Mucosa of rectum (tissue), 2 donors: ENCODE data around the gene ARAP2.

ENCODE experiments used
- H3K27ac ChIP-seq, 2 donors: one replicate each; pipeline ENCODE4 v1.7.0; 2013; ENCODE audit warnings: inconsistent platforms in 2 of 2, low read depth in 2 of 2, low read length in 2 of 2
- H3K27me3 ChIP-seq, 2 donors: one replicate each; pipeline ENCODE4 v1.7.0; 2013; ENCODE audit warnings: low read length in 2 of 2; ENCODE audit not compliant: control insufficient read depth in 2 of 2, insufficient read depth in 2 of 2
- H3K36me3 ChIP-seq, 2 donors: one replicate each; pipeline ENCODE4 v1.7.0; 2013; ENCODE audit warnings: low read length in 2 of 2; ENCODE audit not compliant: control insufficient read depth in 2 of 2, insufficient read depth in 2 of 2
- H3K4me1 ChIP-seq, 2 donors: one replicate each; pipeline ENCODE4 v1.7.0; 2013; ENCODE audit warnings: low read length in 2 of 2, mild to moderate bottlenecking in 1 of 2; ENCODE audit not compliant: control insufficient read depth in 2 of 2, insufficient read depth in 2 of 2
- H3K4me3 ChIP-seq, 2 donors: one replicate each; pipeline ENCODE4 v1.7.0; 2013; ENCODE audit warnings: low read length in 2 of 2
- H3K9ac ChIP-seq, 2 donors: one replicate each; pipeline ENCODE4 v1.7.0; 2013; ENCODE audit warnings: low read length in 2 of 2, low read depth in 1 of 2, mild to moderate bottlenecking in 1 of 2
- H3K9me3 ChIP-seq, 2 donors: one replicate each; pipeline ENCODE4 v1.7.0; 2013; ENCODE audit warnings: low read length in 2 of 2; ENCODE audit not compliant: control insufficient read depth in 2 of 2
- donor health status: healthy.
- donor health status: Normal muscosa, but diverticular disease.

ARAP2 gene

DNA sequence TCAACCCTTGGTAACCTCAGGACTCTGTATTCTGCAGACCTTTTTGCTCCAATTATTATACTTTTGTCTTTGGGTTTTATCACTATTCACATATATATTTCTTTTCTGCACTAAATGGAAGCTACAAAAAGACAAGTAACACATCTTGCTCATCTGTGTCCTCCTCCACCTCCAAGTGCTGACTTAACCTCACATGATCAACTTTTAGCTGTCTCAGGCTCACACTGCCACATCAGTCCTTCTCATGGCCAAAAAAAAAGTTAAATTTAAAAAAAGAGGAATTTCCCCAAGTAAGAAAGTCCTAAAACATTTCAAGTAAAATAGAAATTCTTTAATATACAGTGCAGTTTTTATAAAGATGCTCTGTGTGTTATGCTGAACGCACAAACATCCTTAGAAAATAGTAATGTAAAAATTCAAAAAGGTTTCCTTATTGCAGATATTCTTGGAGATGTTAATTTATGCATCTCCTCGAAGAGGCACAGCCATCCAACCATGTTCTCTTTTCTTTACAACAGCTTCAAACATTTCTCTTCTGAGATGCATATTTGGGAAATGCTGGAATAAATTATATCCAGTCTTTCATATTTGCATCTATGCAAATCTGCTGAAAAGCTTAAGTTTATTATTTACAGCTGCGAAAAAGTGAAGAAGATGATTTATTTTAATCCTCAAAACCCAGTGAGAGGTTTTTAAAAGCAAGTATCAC lies 37.6 kb downstream of the ARAP2 start:
- Histone ChIP-seq H3K4me3 (no peak overlapping the region), H3K27ac (no peak overlapping the region), H3K9me3 (no peaks in the 10 kb centered on the region), H3K9ac (no peak overlapping the region), H3K27me3 (no peaks in the 10 kb centered on the region), H3K36me3 (peaks cover 5% of the 10 kb centered on the region in 2 donors), H3K4me1 (peaks cover 0 to 2% of the 10 kb centered on the region in 2 donors)

DNA sequence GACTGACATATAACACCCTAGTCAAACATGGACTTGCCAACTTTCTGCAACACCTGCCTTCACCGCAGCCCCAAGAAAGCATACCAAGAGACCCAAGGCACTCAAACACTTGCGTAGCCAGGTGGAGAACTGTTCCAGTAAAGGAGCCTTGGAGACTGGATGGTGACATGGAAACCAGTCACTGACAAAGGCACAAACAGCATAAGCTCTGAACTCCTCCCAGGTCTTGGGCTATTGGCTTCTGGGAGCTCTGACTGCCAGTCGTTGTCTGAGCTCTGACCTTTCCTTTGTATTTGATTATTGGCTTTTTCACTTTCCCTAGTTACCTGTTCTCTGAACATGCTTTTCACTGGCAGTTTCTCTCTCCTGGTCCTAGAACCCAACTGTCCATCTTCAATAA lies 38.3 kb downstream of the ARAP2 start:
- Histone ChIP-seq H3K9ac (no peak overlapping the region), H3K27ac (no peak overlapping the region), H3K9me3 (no peaks in the 10 kb centered on the region), H3K36me3 (peaks cover 5% of the 10 kb centered on the region in 2 donors), H3K4me3 (no peak overlapping the region), H3K27me3 (no peaks in the 10 kb centered on the region), H3K4me1 (no peaks in the 10 kb centered on the region)

DNA sequence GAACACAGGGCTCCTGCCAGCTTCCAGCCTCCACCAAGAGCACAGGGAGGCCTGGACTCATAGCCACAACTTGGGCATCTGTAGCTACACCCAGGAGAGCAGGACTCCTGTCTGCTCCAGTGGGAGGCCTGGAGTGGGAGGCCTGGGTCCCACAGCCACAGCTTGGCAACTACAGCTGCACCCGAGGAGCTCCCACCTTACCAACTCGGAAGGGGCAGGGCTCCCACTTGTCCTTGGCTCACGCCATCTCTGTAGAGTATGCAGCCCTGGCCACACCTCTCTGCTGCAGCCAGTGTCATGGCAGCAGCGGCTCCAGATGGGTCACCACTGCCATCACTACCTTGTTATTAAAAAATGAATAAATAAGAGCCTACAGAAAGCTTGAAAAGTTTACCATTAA lies 45.5 kb downstream of the ARAP2 start:
- H3K27me3 ChIP-seq, result no peaks in the 10 kb centered on the region
- H3K27ac ChIP-seq, result no peak overlapping the region
- no peak overlapping the region for H3K9ac ChIP-seq
- H3K4me3 ChIP-seq, result no peak overlapping the region
- no peaks in the 10 kb centered on the region for H3K9me3 ChIP-seq
- peaks cover 0 to 3% of the 10 kb centered on the region in 2 donors for H3K36me3 ChIP-seq
- H3K4me1 ChIP-seq, result no peaks in the 10 kb centered on the region

DNA sequence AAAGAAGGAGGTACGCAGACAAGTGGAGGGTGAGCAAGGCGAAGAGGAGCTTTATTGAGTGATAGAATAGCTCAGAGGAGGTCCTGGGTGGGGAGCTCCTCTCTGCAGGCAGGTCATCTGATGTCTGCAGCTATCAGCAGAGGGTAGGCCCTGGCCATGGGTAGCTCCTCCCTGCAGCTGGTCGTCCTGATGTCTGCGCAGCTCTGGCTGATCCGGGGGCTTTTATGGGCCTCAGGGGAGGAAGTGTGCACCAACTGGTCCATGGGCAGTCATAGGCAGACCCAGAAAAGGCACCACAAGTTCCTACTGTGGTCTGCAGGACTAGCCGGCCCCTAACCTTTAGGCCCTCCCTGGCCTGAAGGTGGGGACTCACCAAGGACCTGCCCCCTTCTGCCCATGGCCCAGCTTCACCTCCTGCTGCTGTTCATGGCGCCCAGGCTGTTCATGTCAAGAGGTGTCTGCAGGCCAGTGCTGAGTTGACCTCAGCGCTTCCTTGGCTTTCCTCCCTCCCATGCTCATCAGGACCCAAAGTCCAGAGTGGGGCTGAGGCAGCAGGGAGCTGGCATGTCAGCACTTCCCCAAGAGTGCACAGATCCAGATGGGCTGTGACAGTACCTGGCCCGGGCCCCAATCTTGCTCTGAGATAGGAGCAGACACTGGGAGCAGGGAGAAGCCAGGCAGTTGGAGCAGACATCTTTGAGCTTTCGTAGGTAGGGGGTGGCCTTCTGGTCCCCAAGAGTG lies 46.1 kb downstream of the ARAP2 start:
- H3K4me3 ChIP-seq, result no peak overlapping the region
- H3K9ac ChIP-seq, result no peak overlapping the region
- no peaks in the 10 kb centered on the region for H3K4me1 ChIP-seq
- peaks cover 0 to 3% of the 10 kb centered on the region in 2 donors for H3K36me3 ChIP-seq
- H3K9me3 ChIP-seq, result no peaks in the 10 kb centered on the region
- no peaks in the 10 kb centered on the region for H3K27me3 ChIP-seq
- no peak overlapping the region for H3K27ac ChIP-seq

DNA sequence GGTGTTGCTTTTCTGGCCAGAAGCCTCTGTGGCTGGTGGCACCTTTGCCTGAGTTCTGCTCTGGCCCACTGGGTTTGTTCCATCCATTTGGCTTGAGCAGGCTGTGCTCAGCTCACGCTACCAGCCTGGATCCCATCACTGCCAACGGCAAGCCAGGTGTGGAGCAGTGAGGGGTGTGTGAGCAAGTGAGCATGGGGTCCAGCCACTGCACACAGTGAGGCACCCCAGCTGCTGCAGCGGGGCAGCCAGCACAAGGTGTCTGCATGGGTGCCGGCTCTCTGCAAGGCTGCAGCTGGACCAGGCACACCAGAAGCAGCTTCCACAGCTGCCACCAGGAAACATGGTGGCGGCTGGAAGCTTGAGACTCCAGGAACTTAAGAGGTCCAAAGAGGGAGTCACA lies 46.8 kb downstream of the ARAP2 start:
- H3K9ac ChIP-seq, result no peak overlapping the region
- no peaks in the 10 kb centered on the region for H3K9me3 ChIP-seq
- no peaks in the 10 kb centered on the region for H3K27me3 ChIP-seq
- no peak overlapping the region for H3K27ac ChIP-seq
- H3K36me3 ChIP-seq, result peaks cover 0 to 3% of the 10 kb centered on the region in 2 donors
- H3K4me3 ChIP-seq, result no peak overlapping the region
- no peaks in the 10 kb centered on the region for H3K4me1 ChIP-seq

DNA sequence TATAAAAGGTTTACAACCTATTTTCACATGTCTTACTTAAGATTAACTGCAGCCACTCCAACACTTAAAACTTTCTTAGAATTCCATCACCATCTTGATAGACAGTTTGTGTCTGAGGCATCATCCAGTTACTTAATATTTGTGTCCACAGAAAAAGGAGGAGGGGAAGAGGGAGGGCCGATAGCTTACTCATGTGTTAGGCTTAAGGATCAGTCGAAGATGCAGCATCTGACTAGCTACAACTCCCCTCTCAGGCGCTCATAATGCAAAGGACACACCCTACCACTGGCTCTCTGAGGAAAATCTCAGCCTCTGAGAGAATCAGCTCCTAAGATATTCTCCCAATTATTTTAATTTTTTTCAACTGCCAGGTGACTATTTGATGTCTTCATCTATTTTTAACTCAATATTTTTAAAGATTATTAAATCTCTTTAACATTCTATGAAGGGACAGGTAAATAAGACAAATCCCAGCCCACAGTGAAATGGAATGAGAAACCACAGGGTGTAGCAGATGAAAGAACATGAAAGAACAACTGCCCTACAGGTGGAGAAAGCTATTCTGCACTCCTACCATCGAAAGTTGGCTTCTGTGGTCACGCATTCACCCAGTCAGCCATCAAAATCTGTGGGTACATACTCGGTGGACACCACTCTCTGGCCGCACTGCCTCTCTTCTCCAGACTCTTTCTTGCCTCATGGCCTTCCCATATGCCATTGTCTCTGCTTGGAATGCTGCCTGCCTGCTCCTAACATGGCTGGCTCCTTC lies 48.0 kb downstream of the ARAP2 start:
- Histone ChIP-seq H3K9ac (no peak overlapping the region), H3K27me3 (no peaks in the 10 kb centered on the region), H3K27ac (no peak overlapping the region), H3K36me3 (peaks cover 0 to 3% of the 10 kb centered on the region in 2 donors), H3K4me3 (no peak overlapping the region), H3K9me3 (no peaks in the 10 kb centered on the region), H3K4me1 (no peaks in the 10 kb centered on the region)

DNA sequence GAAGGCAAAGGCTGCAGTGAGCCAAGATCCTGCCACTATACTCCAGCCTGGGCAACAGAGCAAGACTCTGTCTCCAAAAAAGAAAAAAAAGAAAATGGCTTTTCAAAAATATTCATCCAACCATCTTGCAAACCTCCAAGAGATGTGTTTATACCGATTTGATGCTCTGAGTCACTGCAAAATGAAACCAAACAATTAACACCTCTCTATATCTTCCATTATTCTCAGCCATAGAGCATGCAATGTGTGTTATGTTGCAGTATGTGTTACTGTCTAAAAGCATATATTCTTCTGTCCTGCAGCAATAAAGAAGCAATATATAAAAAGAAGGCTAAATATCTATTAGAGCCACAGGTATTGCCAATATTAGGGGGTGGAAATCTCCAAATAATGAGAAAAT lies 51.4 kb downstream of the ARAP2 start:
- H3K9ac ChIP-seq, result no peak overlapping the region
- H3K27ac ChIP-seq, result no peak overlapping the region
- H3K4me3 ChIP-seq, result no peak overlapping the region
- peaks cover 0 to 3% of the 10 kb centered on the region in 2 donors for H3K36me3 ChIP-seq
- H3K27me3 ChIP-seq, result no peaks in the 10 kb centered on the region
- no peaks in the 10 kb centered on the region for H3K4me1 ChIP-seq
- no peaks in the 10 kb centered on the region for H3K9me3 ChIP-seq

DNA sequence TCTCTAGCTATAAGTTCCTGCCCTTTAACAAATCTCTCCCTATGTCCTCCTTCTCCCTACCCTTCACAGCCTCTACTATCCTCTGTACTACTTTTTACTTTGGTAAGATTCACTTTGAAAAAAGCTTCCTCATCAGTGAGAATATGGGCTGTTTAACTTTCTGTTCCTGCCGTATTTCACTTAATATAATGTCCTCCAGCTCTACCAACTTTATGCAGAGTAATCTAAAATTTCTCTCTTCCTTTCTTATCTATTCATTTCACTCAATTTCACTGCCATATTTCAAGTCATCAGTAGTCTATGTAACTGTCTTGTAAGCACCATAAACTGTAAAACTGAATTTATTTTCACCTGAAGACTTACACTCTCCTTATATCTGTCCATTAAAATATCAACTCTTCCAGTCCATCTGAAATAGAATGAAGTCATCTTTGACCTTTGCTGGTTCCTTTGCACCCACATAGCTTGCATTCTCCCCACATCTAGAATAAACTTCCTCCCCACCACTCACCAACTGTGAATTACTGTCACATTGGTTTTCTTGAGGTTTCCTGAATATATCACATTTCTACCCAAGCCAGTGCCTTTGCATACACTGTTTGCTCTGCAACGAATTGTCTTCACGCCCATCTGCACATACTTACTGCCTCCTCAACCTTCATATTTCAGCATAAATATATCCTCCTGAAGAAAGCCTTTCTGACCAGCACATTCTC lies 54.6 kb downstream of the ARAP2 start:
- Histone ChIP-seq H3K4me3 (no peak overlapping the region), H3K9ac (no peak overlapping the region), H3K4me1 (no peaks in the 10 kb centered on the region), H3K36me3 (no peaks in the 10 kb centered on the region), H3K27me3 (no peaks in the 10 kb centered on the region), H3K27ac (no peak overlapping the region), H3K9me3 (no peaks in the 10 kb centered on the region)

DNA sequence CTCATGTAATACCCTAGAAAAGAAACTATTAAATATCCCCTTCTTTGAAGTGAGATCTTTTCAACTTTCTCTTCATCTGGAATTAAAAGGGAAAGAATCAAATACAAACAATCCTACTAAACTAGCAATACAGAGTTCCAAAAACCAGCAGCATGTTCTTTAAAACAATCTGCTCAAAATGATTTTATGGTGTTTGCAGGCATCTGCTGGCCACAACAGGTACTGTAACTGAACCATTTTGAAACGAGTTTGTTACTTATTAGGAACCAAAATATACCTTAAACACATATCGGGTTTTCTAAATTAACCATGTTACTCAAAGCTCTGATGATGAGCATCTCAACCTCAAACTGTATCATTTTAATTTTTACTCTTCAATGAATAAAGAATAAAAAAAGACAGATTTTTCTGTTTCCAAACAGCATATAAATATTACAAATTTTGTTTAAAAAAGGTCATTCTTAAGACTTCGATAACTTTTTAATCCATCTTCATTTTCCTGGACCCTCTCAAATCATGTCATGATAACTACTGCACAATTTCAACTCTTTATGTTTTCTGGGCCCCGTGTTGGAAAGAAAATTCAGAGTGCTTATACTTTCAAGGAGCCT lies 56.5 kb downstream of the ARAP2 start:
- Histone ChIP-seq H3K27me3 (no peaks in the 10 kb centered on the region), H3K27ac (no peak overlapping the region), H3K36me3 (peaks cover 0 to 2% of the 10 kb centered on the region in 2 donors), H3K9me3 (no peaks in the 10 kb centered on the region), H3K9ac (no peak overlapping the region), H3K4me3 (no peak overlapping the region), H3K4me1 (no peaks in the 10 kb centered on the region)
